DND-41 (cell line): Measurements from ENCODE around the gene RGS3.

Experiments used
- EZH2 ChIP-seq: IDR thresholded peaks from 3 replicates; pipeline ENCODE4 v1.6.1; 2012; ENCODE audit warnings: borderline replicate concordance, low read depth, mild to moderate bottlenecking, moderate library complexity, low read length, inconsistent platforms; ENCODE audit not compliant: severe bottlenecking
- TF ChIP-seq, protein P1 (sequence below): IDR thresholded peaks from 2 replicates; pipeline ENCODE4 v1.5.1; 2012; ENCODE audit warnings: borderline replicate concordance, low read length, moderate library complexity, mild to moderate bottlenecking; ENCODE audit not compliant: poor library complexity, severe bottlenecking; ENCODE audit errors: extremely low read depth

DNA sequence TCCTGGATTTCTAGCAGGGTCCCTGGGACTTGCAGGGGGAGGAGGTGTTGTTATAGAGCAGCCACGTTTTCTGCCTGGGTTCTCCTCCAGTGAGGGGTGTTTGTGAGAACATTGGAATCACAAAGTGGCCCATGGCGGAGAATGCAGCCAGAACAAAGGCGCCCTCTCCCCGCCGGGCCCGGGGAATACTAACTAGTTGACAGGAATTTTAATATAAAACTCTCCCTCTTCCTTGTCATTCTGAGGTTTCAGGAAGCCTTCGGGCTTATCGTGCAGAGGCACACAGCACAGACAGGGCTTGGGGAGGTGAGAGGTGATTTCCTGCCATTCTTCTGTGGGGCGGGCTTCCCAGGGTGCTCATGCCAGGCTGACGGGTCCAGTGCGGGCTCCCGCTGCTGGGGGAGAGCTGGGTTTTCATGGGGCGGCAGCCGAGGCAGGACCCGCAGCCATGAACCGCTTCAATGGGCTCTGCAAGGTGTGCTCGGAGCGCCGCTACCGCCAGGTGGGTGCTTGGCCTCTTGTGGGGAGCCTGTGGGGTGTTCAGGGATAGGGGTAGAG lies 37.7 kb downstream of the RGS3 start:
- no peak for TF ChIP-seq EZH2
- TF ChIP-seq, protein P1, sequence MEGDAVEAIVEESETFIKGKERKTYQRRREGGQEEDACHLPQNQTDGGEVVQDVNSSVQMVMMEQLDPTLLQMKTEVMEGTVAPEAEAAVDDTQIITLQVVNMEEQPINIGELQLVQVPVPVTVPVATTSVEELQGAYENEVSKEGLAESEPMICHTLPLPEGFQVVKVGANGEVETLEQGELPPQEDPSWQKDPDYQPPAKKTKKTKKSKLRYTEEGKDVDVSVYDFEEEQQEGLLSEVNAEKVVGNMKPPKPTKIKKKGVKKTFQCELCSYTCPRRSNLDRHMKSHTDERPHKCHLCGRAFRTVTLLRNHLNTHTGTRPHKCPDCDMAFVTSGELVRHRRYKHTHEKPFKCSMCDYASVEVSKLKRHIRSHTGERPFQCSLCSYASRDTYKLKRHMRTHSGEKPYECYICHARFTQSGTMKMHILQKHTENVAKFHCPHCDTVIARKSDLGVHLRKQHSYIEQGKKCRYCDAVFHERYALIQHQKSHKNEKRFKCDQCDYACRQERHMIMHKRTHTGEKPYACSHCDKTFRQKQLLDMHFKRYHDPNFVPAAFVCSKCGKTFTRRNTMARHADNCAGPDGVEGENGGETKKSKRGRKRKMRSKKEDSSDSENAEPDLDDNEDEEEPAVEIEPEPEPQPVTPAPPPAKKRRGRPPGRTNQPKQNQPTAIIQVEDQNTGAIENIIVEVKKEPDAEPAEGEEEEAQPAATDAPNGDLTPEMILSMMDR, result no peak
